DMS 273 (cell line): ENCODE data around the gene KRTAP12-1.

ENCODE experiments used
- DNase-seq: peaks from one replicate; lab custom pipeline; 2025; ENCODE audit not compliant: unreplicated experiment; lab: John Stamatoyannopoulos, UW

Gene KRTAP12-1

GRCh38 chr21:44681861-44682579, at the start of gene KRTAP12-1:
KRTAP12-1 (minus strand) TSS chr21:44682163; CDS start chr21:44682123, 40 bp downstream.
- peak; percentile 75 for DNase-seq

GRCh38 chr21:44730951-44731579, 49.1 kb upstream of the KRTAP12-1 start:
- peak; percentile 40 for DNase-seq

DNA sequence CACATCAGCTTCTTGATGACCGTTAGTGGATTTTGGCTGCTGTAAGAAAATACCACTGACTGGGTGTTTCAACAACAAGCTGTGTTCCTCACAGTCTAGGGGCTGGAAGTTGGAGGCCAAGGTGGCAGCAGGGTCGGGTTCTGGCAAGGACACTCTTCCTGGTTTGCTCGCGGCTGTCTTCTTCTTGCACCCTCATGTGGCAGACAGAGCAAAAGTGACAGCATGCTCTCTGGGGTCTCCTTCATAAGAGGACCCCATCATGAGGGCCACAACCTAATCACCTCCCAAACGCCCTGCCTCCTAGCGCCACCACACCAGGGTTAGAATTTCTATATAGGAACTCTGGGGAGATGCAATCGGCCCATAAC, 48.0 kb upstream of the KRTAP12-1 start:
- DNase-seq: no peak

GRCh38 chr21:44729336-44730027, 47.5 kb upstream of the KRTAP12-1 start:
- DNase-seq: no peak

GRCh38 chr21:44728716-44729115, 46.8 kb upstream of the KRTAP12-1 start:
- no peak for DNase-seq

GRCh38 chr21:44727757-44728156, 45.8 kb upstream of the KRTAP12-1 start:
- DNase-seq: no peak

- DNase-seq: no peak
Observed at GRCh38 chr21:44727321-44727720, 45.4 kb upstream of the KRTAP12-1 start.

DNA sequence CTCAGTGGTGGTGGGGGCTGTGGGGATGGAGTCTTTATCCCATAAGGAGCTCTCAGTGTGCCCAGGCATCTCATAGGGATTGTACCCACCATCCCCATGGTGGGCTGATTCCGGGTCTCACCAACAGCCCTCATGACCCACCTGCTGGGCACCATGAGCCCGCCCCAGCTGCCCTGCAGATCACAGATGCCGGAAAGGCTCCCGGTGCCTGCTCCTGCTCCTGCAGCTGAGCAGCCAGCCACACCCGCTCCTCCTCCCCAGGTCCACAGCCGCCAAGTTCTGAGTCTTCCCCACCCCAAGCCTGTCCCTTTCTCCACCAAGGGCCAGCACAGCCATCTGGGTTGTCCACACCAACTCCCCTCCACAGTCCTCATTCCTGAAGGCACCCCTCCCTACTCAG, 44.9 kb upstream of the KRTAP12-1 start:
- no peak for DNase-seq

DNA sequence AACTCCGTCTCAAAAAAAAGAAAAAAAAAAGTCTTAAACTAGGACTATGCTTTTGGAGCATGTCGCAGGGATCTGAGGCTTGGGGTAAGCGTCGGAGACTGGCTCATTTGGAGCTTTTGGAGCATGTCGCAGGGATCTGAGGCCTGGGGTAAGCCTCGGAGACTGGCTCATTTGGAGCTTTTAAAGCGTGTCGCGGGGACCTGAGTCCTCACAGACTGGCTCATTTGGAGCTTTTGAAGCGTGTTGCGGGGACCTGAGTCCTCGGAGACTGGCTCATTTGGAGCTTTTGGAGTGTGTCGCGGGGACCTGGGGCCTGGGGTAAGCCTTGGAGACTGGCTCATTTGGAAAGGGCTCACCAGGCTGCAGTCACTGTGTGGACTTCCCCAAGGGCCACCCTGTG, 43.0 kb upstream of the KRTAP12-1 start:
- no peak for DNase-seq

- no peak for DNase-seq
Observed at GRCh38 chr21:44724196-44724595, 42.2 kb upstream of the KRTAP12-1 start.

GRCh38 chr21:44723177-44724131, 41.5 kb upstream of the KRTAP12-1 start:
- peak; percentile 51 for DNase-seq

- no peak for DNase-seq
Observed at GRCh38 chr21:44722731-44723130, 40.8 kb upstream of the KRTAP12-1 start.

GRCh38 chr21:44720170-44720569, 38.2 kb upstream of the KRTAP12-1 start:
- no peak for DNase-seq

DNA sequence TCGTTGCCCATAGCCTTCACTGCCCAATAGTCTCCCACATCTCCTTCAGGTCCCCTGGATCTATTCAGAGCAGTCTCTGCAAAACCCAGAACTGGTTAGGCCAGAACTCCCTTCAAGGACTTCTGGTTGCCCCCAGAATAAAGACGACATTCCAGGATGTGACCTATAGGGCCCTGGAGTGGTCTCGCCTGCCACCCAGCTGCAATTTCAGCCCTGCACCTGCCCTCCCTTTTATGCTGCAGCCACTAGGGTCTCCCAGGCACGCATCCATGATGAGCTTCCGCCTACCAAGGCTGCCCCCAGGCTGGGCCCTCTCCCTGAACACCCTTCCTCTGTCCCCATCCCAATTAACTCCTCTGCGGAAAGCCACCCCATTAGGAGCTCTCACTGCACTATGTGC, 36.6 kb upstream of the KRTAP12-1 start:
- no peak for DNase-seq

DNA sequence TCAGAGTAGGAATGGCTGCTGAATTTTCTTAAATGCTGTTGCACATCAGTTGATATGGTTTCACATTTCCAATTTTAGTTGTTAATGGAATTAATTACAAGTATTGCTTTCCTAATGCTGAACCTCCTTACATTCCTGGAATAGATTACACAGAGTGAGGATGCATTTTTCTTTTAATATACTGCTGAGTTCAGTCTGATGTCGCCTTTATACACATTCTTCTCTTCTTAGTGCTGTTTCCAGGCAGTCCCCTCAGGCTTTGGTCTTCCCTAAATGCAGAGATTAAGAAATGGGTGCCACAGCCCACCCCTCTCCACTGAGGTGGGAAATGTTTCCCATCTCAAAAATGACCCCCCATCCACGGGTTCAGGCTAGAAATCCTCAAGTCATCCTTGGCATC, 36.1 kb upstream of the KRTAP12-1 start:
- DNase-seq: no peak

- DNase-seq: no peak
Observed at GRCh38 chr21:44716984-44717383, 35.0 kb upstream of the KRTAP12-1 start.

DNA sequence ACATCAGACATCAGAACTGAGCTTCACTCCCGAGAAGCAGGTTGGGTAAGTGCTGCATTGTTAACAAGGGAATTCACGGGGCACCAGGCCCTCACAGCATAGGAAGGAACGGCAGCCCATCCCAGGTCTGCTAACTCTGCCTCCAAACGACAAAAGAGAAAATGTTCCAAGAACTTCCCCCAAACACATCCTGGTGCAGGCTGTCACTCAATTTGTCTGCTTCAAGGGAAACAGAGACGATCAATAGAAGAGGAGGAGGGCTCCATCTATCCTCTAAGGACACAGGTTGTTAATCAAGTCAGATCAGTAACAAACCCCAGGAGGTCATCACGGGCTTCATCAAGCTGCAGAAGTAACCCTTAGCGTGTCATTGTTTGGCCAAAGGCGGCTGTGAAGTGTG, 32.9 kb upstream of the KRTAP12-1 start:
- DNase-seq: no peak

GRCh38 chr21:44713846-44714245, 31.9 kb upstream of the KRTAP12-1 start:
- DNase-seq: no peak

DNA sequence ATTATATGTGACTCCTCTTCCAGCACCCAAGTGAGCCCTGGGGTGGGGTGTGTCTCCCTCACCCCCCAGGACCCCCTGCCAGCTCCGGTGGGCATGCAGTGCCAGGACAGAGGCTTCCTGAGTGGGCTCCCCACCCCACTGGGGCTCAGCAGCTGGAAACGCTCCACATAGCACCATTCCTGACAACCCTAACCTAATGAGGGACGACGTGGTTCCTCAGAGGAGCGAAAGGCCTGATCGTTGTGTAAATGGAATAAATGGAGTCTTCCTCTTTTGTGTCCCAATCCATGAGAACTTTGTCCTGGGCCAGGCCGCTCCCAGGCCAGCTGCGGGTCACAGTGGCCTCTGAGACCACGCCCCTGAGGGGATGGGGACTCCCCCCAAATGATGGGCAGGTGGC, 31.2 kb upstream of the KRTAP12-1 start:
- no peak for DNase-seq

GRCh38 chr21:44712203-44713028, 30.5 kb upstream of the KRTAP12-1 start:
- no peak for DNase-seq
